ENCODE measurements around the gene ANKHD1. TPM values are rescaled to one million over a fixed set of nuclear protein-coding genes. Genes with fewer than 3 reads are reported as not detected.

The ANKHD1 gene
- total and polyA plus RNA-seq, 2 experiments from 2014 or later = 26.1 to 27.9 TPM

GRCh38 chr5:140367256-140368013 is 34.2 kb upstream of the ANKHD1 start:
- TF ChIP-seq EZH2 (IDR thresholded peaks at IDR 0.05; ENCODE audit: insufficient read depth, poor library complexity, severe bottlenecking) (no peak), EZH2phosphoT487 (IDR thresholded peaks at IDR 0.05; ENCODE audit: insufficient read depth, low read depth) (no peak)
- Histone ChIP-seq H4K20me1 (ENCODE audit: insufficient read depth) (no peaks in the 10 kb centered on the region), H3K79me2 (ENCODE audit: insufficient read depth) (no peaks in the 10 kb centered on the region), H3K9me2 (ENCODE audit: insufficient read depth) (no peaks in the 10 kb centered on the region), H3K9ac (no peak overlapping the region), H3K27ac (no peak overlapping the region), H3K9me3 (ENCODE audit: low read depth) (no peaks in the 10 kb centered on the region), H3K36me3 (ENCODE audit: low read depth) (no peaks in the 10 kb centered on the region), H3K4me1 (ENCODE audit: insufficient read depth) (no peaks in the 10 kb centered on the region), H3K4me3 (no peak overlapping the region), H3K27me3 (replicated peaks; ENCODE audit: insufficient read depth) (no peaks in the 10 kb centered on the region), H3F3A (ENCODE audit: insufficient read depth) (no peaks in the 10 kb centered on the region), H2AFZ (no peak overlapping the region), H3K4me2 (ENCODE audit: unreplicated experiment) (no peak overlapping the region)
- in situ Hi-C loops (cut with MboI) = no loop called here
- WGBS, 2 experiments (ENCODE audit: low coverage in 1 of 2, low lambda C conversion rate in 2 of 2, missing lambda C conversion rate in 2 of 2) = 78 to 81% methylated on average over 8 of the region's 8 CpGs
- no peak for DNase-seq

GRCh38 chr5:140371356-140372151 is 30.1 kb upstream of the ANKHD1 start:
- no peaks in the 10 kb centered on the region for H3K27me3 ChIP-seq (replicated peaks; ENCODE audit: insufficient read depth)
- H3K9me2 ChIP-seq (ENCODE audit: insufficient read depth) = no peaks in the 10 kb centered on the region
- no peak overlapping the region for H3K27ac ChIP-seq
- DNase-seq = no peak
- TF ChIP-seq EZH2 (IDR thresholded peaks at IDR 0.05; ENCODE audit: insufficient read depth, poor library complexity, severe bottlenecking) (no peak), EZH2phosphoT487 (IDR thresholded peaks at IDR 0.05; ENCODE audit: insufficient read depth, low read depth) (no peak)
- no peaks in the 10 kb centered on the region for H3F3A ChIP-seq (ENCODE audit: insufficient read depth)
- no peaks in the 10 kb centered on the region for H3K36me3 ChIP-seq (ENCODE audit: low read depth)
- no peaks in the 10 kb centered on the region for H3K9me3 ChIP-seq (ENCODE audit: low read depth)
- no peak overlapping the region for H3K4me2 ChIP-seq (ENCODE audit: unreplicated experiment)
- H3K4me1 ChIP-seq (ENCODE audit: insufficient read depth) = 0 out of 2 replicates have a peak, but pooled peaks cover 3% of the 10 kb centered on the region
- no peaks in the 10 kb centered on the region for H3K79me2 ChIP-seq (ENCODE audit: insufficient read depth)
- 59 to 82% methylated on average over 3 of the region's 3 CpGs for WGBS, 2 experiments (ENCODE audit: low coverage in 1 of 2, low lambda C conversion rate in 2 of 2, missing lambda C conversion rate in 2 of 2)
- H4K20me1 ChIP-seq (ENCODE audit: insufficient read depth) = no peaks in the 10 kb centered on the region
- no peak overlapping the region for H3K4me3 ChIP-seq
- in situ Hi-C loops (cut with MboI) = no loop called here
- H2AFZ ChIP-seq = no peak overlapping the region
- no peak overlapping the region for H3K9ac ChIP-seq

GRCh38 chr5:140372971-140373487 is 28.6 kb upstream of the ANKHD1 start:
- Histone ChIP-seq H3K4me2 (ENCODE audit: unreplicated experiment) (no peak overlapping the region), H4K20me1 (ENCODE audit: insufficient read depth) (no peaks in the 10 kb centered on the region)
- in situ Hi-C loops (cut with MboI) = no loop called here

GRCh38 chr5:140381351-140381750 is 20.3 kb upstream of the ANKHD1 start:
- in situ Hi-C loops (cut with MboI) = no loop called here
- 67 to 79% methylated on average over 4 of the region's 4 CpGs for WGBS, 2 experiments (ENCODE audit: low coverage in 1 of 2, low lambda C conversion rate in 2 of 2, missing lambda C conversion rate in 2 of 2)

More at GRCh38 chr5:140372971-140373487, 28.6 kb upstream of the ANKHD1 start:
- no peaks in the 10 kb centered on the region for H3K9me2 ChIP-seq (ENCODE audit: insufficient read depth)
- no peaks in the 10 kb centered on the region for H3K36me3 ChIP-seq (ENCODE audit: low read depth)
- no peak overlapping the region for H3K9ac ChIP-seq
- no peak overlapping the region for H3K27ac ChIP-seq
- TF ChIP-seq EZH2phosphoT487 (IDR thresholded peaks at IDR 0.05; ENCODE audit: insufficient read depth, low read depth) (no peak), EZH2 (IDR thresholded peaks at IDR 0.05; ENCODE audit: insufficient read depth, poor library complexity, severe bottlenecking) (no peak)
- H3K27me3 ChIP-seq (replicated peaks; ENCODE audit: insufficient read depth) = no peaks in the 10 kb centered on the region
- DNase-seq = peak; percentile 78
- no peaks in the 10 kb centered on the region for H3K9me3 ChIP-seq (ENCODE audit: low read depth)
- peak overlapping the region; percentile 75 for H2AFZ ChIP-seq
- no peaks in the 10 kb centered on the region for H3K79me2 ChIP-seq (ENCODE audit: insufficient read depth)
- H3F3A ChIP-seq (ENCODE audit: insufficient read depth) = no peaks in the 10 kb centered on the region
- 9 to 25% methylated on average over 1 to 2 of the region's 2 CpGs for WGBS, 2 experiments (ENCODE audit: low coverage in 1 of 2, low lambda C conversion rate in 2 of 2, missing lambda C conversion rate in 2 of 2)
- 0 out of 2 replicates have a peak, but pooled peaks cover 3% of the 10 kb centered on the region for H3K4me1 ChIP-seq (ENCODE audit: insufficient read depth)
- no peak overlapping the region for H3K4me3 ChIP-seq

More at GRCh38 chr5:140381351-140381750, 20.3 kb upstream of the ANKHD1 start:
- Histone ChIP-seq H3K9me2 (ENCODE audit: insufficient read depth) (no peaks in the 10 kb centered on the region), H2AFZ (no peak overlapping the region), H3K27ac (no peak overlapping the region), H3K4me3 (no peak overlapping the region), H4K20me1 (ENCODE audit: insufficient read depth) (no peaks in the 10 kb centered on the region), H3K9me3 (ENCODE audit: low read depth) (no peaks in the 10 kb centered on the region), H3K36me3 (ENCODE audit: low read depth) (no peaks in the 10 kb centered on the region), H3K9ac (no peak overlapping the region), H3K27me3 (replicated peaks; ENCODE audit: insufficient read depth) (no peaks in the 10 kb centered on the region), H3K4me2 (ENCODE audit: unreplicated experiment) (no peak overlapping the region), H3K79me2 (ENCODE audit: insufficient read depth) (no peaks in the 10 kb centered on the region), H3K4me1 (ENCODE audit: insufficient read depth) (no peaks in the 10 kb centered on the region), H3F3A (ENCODE audit: insufficient read depth) (no peaks in the 10 kb centered on the region)
- DNase-seq = no peak
- TF ChIP-seq EZH2 (IDR thresholded peaks at IDR 0.05; ENCODE audit: insufficient read depth, poor library complexity, severe bottlenecking) (no peak), EZH2phosphoT487 (IDR thresholded peaks at IDR 0.05; ENCODE audit: insufficient read depth, low read depth) (no peak)
